ENCODE measurements around the gene LMF1. TPM values are rescaled to one million over a fixed set of nuclear protein-coding genes. Genes with fewer than 3 reads are reported as not detected.

Gene LMF1
- total RNA-seq, 1 donor from 2014 or later = 8.1 TPM

DNA sequence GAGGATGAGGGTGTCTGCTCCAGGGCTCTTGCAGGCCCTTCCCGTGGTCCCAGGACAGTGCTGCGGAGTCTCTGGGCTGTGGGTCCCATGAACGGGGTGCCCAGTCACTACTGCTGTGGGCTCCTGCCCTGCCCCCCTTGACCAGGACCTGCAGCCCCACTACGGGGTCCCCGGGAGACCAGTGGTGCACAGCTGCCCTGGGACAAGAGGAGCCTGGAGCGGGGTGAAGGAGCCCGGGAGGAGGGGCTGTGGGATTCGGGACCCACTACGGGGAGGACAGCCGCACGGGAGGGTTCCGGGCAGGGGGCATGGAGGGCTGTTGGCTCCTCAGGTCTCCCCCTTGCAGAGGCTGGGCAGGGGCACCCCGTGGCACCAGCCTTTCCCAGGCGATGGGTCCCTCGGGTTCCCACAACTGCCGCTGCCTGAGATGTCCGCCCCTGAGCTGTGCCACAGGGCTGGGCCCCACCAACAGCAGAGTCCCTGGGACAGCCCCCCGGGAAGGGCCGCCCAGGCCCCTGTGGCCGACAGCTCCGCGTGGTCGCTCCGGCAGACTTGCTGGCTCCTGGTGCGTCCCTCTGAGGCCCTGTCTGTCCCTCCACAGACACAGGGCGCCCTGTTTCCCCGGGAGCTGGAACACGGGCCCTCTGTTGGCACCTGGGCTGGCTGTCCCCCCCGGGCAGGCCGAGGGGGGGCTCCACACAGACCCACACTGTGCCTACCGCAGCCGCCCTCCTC, 118.2 kb downstream of the LMF1 start:
- intact Hi-C loops (cut with DNase I) = no loop called here
- no peak for ATAC-seq
- DNase-seq (ENCODE audit: missing footprints) = peak; percentile 50

DNA sequence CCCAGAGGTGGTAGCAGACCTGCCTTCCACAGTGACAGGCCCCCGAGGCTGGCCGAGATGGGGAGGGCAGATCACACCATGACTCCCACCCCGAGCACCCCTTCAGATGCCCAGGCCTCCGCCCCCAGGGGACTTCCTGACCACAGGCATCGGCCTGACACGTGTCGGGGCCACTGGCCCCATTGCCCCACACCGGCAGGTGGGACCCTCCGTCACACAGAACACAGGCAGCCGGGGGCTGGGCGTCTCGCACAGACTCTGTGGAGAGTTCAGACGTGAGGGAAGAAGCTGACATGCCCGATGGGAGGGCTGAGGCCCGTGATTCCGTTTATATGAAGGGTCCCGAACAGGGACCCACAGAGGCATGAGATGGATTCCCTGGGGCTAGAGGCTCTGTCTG, 118.9 kb downstream of the LMF1 start:
- intact Hi-C loops (cut with DNase I) = no loop called here
- DNase-seq (ENCODE audit: missing footprints) = peak; percentile 49
- peak; percentile 41 for ATAC-seq

DNA sequence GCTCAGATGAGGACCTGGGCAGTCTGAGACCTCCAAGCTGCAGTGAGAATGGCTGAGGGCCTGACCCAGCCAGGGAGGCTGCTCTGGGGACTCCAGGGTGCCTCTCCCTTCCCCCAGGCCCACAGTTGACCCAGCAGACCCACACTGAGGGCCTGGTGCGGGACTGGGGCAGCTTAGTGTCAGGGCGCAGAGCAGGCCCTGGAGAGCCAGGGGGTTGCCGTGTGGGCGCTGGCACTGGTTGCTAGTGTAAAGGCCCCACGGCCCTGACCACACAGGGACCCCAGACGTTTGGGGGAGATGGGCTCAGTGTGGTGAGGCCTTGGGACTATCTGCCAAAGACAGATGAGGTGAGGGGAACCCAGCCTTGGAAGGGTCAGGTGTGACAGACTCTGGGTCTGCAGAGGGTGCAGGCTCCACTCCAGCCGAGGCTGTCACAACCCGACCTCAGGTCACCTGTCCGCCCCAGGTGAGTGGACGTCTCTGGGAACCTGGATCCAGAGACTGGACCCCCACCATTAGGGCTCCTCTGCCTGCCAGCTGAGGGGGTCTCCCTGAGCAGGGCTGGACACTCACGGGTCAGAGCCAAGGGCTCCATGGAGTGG, 119.5 kb downstream of the LMF1 start:
- DNase-seq (ENCODE audit: missing footprints) = peak; percentile 14
- intact Hi-C loops (cut with DNase I) = no loop called here
- ATAC-seq = no peak

DNA sequence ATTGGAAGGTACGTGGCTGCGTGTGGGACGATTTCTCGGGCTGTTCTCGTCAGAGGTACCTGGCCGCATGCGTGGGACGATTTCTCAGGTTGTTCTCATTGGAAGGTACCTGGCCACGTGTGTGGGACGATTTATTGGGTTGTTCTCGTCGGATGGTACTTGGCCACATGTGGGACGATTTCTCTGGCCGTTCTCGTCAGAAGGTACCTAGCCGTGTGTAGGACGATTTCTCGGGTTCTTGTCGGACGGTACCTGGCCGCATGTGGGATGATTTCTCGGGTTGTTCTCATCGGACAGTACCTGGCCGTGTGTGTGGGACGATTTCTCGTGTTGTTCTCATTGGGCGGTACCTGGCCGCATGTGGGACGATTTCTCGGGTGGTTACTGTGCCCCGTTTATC, 120.1 kb downstream of the LMF1 start:
- intact Hi-C loops (cut with DNase I) = no loop called here

DNA sequence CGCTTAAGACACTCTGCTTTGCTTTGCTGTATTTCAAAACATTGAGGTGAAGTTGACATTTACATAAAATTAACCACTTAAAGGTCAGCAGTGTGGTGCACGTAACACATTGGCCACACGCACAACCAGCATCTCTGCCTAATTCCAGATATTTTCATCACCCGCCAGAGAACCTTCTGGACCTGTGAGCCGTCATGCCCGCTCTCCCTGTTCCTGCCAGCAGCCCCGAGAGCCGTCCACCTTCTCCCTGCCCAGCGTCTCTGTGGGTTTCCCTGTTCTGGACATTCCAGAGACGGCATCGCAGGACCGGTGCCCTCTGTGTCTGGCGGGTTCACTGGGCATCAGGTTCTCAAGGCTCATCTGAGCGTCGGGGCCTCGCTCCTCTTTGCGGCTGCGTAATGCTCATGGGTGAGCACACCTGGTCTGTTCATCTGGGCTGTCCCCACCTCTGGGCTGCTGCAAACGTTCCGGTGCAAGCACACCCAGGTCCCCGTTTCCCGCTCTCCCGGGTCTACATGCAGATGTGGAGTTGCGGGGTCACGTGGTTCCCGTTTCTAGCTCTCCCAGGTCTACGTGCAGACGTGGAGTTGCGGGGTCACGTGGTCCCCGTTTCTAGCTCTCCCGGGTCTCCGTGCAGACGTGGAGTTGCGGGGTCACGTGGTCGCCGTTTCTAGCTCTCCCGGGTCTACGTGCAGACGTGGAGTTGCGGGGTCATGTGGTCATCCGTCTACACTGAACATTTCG, 122.1 kb downstream of the LMF1 start:
- intact Hi-C loops (cut with DNase I) = no loop called here
- DNase-seq (ENCODE audit: missing footprints) (peak; percentile 46), ATAC-seq (no peak)

More for the DNA sequence above, 120.1 kb downstream of the LMF1 start:
- DNase-seq (ENCODE audit: missing footprints) (peak; percentile 31), ATAC-seq (no peak)

DNA sequence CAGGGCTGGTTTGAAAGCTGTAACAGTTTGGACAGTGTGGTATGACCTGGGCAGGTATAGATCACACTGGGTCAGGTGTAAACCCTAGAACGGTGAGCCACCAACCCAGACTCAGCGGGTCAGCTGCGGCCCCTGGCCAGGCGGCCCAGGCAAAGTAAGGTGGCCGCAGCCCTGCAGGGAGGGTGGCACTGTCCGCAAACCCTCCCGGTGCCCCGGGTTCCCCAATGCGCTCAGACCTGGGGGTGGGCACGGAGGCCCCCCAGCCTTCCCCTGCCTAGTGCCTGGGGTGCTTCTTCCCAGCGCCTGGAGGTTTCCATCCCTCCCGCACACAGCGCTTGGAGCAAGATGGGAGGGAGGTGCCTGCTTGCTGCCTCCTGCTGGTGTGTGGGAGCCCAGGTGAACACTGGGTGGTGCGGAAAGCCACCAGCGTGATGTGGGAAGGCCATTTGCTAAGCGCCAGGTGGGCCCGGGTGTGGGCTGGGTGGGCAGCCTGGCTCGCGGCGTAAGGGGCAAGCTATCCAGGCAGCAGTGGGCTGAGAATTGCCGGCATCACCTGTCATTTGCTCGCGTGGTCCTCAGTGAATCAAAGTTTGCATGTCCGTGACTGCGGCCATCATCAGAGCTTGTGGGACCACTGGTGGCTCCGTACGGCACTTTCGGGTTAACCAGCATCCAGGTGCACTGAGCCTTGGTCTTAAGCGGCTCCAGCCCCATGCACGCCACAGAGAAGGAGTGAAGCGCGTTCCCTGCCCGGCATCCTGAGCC, 122.9 kb downstream of the LMF1 start:
- intact Hi-C loops (cut with DNase I) = no loop called here
- DNase-seq (ENCODE audit: missing footprints) (peak; percentile 40), ATAC-seq (no peak)

DNA sequence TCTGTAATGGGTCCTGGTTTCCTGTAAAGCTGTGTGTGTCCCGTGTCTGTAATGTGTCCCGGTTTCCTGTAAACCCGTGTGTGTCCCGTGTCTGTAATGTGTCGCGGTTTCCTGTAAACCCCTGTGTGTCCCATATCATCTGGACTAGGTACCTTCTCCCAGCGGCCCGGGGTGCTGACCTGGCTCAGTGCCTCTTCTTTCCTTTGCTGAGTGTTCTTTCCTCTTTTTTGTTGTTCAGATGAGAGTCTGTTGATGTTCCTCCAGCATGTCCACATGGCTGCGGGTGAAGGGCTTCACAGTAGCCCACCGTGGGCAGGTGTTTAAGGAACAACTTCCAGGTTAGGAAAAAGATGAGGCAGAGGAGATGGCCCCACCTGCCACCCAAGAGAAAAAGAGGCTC, 123.6 kb downstream of the LMF1 start:
- DNase-seq (ENCODE audit: missing footprints) (peak; percentile 37), ATAC-seq (no peak)
- intact Hi-C loops (cut with DNase I) = no loop called here

DNA sequence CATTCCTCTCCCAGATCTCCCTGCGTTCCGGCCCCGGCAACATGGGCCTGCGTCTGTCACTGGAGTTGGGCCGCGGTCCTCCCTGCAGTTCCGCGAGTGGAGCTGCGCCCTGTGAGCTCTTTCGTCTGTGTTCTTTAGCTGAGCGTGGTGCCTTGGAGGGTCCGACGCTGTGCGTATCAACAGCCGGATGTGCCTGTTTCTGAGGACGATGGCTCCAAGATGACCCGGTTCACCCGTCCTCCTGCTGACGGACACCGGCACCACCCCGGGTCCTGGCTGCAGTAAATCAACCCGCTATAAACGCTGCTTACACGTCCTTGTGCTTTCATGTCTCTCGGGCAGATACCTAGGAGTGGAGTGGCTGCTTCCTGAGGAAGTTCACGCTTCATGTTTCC, 125.4 kb downstream of the LMF1 start:
- no peak for ATAC-seq
- DNase-seq (ENCODE audit: missing footprints) = peak; percentile 57
- intact Hi-C loops (cut with DNase I) = no loop called here

DNA sequence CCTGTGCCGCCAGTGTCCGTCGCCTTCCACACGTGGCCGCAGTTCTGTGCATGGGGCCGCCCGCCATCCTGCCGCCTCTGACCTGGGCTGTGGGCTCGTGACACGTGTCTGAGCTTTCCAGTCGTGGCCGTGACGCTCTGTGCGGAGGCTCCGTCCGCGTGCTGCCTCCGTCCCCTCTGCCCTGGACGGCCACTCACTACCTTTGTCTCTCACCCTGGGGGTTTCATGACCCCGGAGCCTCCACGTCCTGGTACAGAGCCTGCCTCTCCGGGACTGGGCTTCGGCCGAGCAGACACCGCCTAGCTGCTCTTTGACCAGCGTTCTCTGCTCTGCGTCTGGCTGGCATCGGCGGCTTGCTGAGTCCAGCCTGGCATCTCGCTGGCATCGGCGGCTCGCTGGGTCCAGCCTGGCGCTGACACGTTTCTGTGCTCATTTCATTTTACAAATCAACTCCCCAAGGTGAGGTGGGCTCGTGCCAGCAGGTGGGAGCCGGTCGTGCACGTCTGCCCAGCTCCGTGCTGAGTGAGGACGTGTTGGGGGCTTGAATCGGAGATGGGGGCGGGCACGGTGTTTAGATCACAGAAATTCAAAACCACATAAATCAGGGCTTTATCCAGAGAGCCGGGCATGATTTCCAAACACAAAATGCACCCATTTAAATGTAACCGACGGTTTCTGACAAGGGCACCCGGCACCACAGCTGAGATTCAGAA, 126.0 kb downstream of the LMF1 start:
- ATAC-seq (no peak), DNase-seq (ENCODE audit: missing footprints) (peak; percentile 55)
- intact Hi-C loops (cut with DNase I) = no loop called here

DNA sequence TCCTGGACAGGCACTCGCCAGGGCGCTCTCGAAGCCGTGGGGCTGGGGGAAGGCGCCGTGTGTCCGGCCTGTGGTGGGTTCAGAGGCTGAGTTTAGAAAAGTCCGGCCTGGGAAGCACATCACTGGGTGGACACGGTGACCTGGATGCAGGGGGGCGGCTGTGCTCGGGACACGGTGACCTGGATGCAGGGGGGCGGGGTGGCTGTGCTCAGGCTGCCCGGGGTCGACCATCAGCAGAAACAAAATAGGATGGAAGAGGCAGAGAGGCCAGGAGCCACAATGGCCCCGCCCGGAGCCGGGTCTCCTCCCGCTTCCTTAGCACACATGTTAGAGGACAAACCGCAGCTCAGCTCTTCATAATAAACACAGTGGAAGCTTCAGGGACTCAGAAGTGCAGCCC, 127.0 kb downstream of the LMF1 start:
- no peak for ATAC-seq
- peak; percentile 67 for DNase-seq (ENCODE audit: missing footprints)
- intact Hi-C loops (cut with DNase I) = no loop called here

DNA sequence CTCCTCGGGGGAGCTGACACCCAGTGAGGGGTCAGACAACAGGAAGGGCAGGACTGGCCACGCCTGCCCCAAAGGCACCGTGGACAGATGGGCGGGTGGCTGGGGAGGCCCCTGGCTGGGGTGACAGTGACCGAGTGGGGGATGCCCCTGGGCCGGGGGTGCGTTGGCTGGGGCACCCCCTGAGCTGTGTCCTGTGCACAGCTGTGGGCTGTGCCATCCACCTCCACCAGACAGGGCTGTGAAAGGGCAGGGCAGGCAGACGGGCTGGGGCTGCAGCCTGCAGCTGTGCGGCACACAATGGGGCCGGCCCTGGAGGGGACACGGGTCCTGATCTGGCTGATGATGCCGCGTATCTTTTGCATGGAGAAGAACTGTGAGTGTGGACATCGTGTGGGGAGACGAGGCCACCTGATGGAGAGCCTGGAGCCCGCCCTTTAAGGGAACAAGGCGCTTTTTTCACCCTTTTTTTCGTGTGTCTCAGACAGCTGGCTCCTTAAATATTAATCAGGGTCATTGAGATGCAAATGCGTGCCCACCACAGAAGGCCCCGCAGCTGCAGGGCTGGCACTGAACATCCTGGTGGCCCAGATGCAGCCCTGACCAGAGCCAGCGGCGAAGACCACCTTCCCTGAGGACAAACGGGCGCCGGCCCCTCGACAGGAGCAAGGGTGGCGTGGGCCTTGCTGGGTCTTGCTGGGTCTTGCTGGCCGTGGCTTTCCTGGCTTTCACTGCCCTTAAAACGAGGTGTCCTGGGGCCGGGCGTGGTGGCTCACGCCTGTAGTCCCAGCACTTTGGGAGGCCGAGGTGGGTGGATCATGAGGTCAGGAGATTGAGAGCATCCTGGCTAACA, 127.8 kb downstream of the LMF1 start:
- ATAC-seq (no peak), DNase-seq (ENCODE audit: missing footprints) (peak; percentile 45)
- intact Hi-C loops (cut with DNase I) = no loop called here

DNA sequence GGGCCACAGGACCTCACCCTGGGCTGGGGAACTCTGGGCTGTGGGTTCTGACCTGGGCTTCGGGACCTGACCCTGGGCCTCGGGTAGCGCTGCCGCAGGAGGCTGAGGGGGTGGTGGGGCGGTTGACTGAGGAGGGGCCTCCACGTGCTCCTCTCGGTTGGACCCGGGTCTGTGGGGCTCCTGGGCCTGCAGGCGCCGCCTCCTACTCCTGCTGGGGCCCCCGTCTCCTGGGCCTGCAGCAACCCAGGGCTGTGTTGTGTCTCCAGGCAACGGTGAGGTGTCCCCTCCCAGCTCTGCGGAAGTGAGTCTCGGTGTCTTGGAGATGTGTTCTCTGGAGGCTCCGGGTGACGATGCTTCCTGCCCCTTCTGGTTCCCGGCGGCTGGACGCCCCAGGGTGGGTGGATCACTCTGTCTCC, 128.7 kb downstream of the LMF1 start:
- DNase-seq (ENCODE audit: missing footprints) (peak; percentile 37), ATAC-seq (no peak)

DNA sequence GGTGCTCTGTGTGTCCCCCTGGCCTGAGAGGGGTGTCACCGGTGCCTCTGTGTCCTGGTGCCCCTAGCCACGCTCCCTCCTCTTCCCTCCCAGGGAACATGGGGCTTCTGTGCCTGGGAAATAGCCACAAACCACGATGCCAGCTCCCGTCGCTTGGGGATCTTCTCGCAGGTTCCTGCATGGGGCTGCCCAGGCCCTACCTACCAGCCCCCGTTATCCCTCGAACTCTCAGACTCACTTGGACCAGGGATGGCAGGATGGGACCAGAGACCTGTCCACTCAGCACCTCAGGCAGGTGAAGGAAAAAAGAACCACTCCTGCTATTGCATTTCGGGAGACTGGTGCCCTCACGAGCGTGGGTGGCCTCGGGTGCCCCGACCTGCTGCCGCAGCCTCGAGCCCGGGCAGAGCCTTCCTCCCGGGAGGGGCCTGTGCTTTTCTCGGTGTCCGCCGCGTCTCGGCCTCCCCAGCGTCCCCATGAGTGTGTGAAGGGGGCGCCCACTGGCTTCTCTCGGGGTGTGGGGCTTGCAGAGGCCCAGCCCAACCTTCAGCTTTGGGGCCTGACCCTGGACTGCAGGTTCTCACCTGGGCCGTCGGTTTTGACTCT, 129.2 kb downstream of the LMF1 start:
- ATAC-seq (no peak), DNase-seq (ENCODE audit: missing footprints) (peak; percentile 37)
- intact Hi-C loops (cut with DNase I) = no loop called here

More for the DNA sequence above, 128.7 kb downstream of the LMF1 start:
- intact Hi-C loops (cut with DNase I) = no loop called here

DNA sequence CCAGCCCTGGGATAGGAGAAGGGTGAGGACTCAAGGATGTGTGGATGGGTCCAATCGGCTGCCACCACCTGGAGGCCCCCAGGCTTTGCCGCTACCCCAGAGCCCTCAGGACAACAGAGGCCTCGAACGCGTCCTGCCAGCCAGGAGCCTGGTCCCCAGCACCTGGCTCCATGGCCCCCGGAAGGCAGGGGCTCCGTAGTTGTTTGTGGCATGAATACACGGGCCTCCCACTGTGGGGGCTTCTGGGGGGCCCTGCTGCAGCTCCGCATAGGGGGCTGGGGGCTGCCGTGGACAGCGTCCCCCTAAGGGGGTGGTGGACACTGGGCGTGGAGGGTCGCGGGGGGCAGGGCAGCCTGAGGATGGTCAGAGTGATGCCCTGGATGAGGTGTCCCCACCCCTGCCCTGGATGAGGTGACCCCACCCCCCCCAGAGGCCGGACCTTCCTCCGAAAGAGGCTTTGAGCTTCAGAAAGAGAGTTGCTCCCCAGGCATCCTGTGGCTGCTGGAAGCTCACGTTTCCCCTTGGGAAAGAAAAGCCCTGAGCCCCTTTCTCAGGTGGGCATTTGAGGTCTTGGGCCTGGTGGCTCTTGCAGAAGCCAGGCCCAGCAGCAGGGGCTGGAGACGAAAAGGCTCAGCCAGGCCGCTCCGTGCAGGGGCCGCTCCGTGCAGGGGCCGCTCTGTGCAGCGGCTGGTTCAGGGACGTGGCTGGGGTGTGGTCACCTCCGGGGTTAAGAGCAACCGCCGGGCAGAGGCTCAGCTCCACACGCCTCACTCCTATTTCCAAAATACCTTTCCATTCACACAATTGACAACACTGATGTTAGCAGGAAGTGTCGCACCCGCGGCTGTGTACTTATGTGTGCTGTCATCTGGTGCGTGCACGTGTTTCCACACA, 130.0 kb downstream of the LMF1 start:
- DNase-seq (ENCODE audit: missing footprints) = peak; percentile 62
- intact Hi-C loops (cut with DNase I) = no loop called here
- no peak for ATAC-seq

DNA sequence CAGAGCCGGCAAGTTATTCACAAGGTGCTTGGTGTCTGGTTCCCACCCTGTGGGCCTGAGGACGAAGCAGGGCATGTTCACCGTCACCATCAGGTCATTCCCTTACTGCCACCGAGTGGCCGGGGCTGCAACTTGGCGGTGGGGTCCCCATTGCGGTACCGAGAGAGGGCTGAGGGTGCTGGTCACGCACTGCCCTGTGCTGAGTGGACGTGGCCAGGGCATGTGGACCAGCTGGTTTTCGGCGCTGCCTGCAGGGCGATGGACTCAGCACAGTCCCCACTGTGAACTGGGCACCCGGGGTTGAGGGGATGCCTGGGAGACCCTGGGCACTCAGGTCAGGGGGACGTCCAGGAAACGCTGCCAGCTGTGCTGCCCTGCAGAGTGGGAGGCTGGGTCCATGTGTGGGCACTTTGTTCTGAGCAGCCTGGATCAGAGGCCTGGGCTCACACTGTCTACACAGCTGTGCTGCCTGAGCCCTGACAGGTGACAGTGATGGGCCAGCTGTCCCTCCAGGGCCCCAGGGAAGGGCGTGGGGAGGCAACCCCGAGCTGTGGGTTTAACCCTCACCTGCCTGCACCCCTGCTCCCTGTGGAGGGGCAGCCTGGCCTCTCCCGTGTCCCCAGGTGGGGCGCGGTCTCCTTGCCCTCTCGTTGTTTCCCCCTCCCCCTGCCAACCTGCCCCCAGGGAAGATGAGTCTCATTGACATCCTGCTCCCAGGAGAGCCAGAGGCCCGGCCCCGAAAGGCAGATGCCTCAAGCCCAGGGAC, 131.0 kb downstream of the LMF1 start:
- DNase-seq (ENCODE audit: missing footprints) = peak; percentile 5
- intact Hi-C loops (cut with DNase I) = no loop called here

DNA sequence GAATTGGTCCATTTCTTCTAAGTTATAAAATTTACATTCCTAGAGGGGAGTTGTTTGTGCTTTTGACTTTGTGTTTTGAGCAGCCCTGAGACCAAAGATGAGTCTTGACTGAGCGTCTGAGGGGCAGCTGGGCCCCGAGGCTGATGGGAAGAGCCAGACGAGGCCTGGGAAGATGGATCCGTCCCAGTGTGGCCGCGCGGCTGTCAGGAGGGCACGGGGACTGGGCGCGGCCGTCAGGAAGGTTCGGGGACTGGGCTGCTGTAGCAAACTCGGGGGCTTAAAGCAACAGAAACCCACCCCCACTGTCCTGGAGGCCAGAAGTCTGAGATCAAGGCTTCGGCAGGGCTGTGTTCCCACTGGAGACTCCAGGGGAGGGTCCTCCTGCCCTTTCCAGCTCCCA, 132.0 kb downstream of the LMF1 start:
- DNase-seq (ENCODE audit: missing footprints) (peak; percentile 53), ATAC-seq (no peak)
- intact Hi-C loops (cut with DNase I) = no loop called here

More for the DNA sequence above, 131.0 kb downstream of the LMF1 start:
- ATAC-seq = no peak

Measured in Right ventricle myocardium inferior (tissue), 1 donor.